HG02678 (cell line): ENCODE data around the gene LILRB4.
A peak's percentile ranks its signal among the peaks of the same experiment; 100 is the strongest.
"Not testable (repeated sequence)": the region's sequence is repeated elsewhere in the genome, so short reads cannot be mapped to it uniquely, and the experiment has no call there.

Experiments
- ATAC-seq: cut with Tn5 transposase; IDR thresholded peaks from one replicate; pipeline ENCODE4 v1.9.1; 2021; ENCODE audit warnings: mild to moderate bottlenecking, moderate library complexity; ENCODE audit not compliant: unreplicated experiment

Gene LILRB4

DNA sequence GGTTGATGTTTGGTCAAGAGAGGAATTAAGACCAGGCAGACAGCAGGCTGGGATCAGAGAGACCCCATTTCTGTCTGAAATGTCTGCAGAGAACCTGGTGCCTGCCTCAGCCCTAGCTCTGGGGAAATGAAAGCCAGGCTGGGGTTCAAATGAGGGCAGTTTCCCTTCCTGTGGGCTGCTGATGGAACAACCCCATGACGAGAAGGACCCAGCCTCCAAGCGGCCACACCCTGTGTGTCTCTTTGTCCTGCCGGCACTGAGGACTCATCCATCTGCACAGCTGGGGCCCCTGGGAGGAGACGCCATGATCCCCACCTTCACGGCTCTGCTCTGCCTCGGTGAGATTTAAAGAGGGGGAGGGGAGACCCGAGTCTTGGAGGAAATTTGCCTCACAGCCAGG, at the start of gene LILRB4:
TSS of gene LILRB4 (plus strand) at position 256 of the 400 bp plus-strand sequence. CDS start at position 305, 49 bp downstream.
- no peak for ATAC-seq

DNA sequence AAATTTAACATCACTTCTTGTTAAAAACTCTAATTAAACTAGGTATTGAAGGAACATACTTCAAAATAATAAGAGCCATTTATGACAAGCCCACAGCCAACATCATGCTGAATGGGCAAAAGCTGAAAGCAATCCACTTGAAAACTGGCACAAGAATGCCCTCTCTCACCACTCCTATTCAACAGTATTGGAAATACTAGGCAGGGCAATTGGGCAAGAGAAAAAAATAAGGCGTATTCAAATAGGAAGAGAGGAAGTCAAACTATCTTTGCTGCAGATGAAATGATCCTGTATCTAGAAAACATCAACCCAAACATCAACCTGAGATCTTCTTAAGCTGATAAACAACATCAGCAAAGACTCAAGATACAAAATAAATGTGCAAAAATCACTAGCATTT, 48.1 kb upstream of the LILRB4 start:
- ATAC-seq, result no peak

GRCh38 chr19:54616057-54616456, 46.7 kb upstream of the LILRB4 start:
- ATAC-seq, result peak; percentile 38

DNA sequence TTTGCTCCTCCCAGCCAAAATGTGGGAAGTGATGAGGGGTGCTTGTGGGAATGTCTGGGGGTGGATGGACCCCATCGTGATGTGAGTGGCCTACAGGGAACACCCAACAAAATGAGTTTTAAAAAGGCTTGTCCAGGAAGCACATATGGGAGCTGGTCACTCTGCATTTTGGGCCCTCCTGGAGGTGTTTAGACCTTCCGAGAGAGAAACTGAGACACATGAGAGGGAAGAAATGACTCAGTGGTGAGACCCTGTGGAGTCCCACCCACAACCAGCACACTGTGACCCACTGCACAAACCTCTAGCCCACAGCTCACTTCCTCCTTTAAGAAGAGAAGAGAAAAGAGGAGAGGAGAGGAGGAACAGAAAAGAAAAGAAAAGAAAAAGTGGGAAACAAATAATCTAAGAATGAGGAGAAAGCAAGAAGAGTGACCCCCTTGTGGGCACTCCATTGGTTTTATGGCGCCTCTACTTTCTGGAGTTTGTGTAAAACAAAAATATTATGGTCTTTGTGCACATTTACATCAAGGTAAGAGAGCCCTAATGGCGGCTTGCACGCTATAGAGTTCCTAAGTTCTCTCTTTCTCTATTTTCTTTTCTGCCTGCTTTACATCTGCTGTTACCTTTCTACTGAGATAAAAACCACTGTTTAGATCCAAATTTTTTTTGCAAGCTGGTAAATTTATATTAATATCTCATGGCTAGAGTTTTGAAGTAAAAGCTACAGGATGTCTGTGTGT, 45.8 kb upstream of the LILRB4 start:
- ATAC-seq, result peak; percentile 84

DNA sequence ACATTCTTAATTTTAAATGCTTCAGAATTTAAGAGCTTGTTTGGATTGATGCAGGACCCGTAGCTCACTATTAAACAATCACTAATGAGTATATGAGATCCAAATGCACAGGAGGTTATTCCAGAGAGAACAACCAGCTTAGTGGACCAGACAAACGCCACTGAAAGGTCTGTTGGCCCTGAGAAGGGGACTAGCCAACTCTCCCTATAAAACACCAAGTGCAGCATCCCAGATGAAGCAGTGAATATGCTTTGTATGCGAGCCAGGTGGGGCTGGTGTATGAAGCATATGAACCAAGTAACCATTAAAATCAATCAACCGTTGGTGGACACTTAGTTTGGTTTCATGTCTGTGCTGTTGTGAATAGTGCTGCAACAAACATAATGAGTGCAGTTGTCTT, 42.3 kb upstream of the LILRB4 start:
- no peak for ATAC-seq

DNA sequence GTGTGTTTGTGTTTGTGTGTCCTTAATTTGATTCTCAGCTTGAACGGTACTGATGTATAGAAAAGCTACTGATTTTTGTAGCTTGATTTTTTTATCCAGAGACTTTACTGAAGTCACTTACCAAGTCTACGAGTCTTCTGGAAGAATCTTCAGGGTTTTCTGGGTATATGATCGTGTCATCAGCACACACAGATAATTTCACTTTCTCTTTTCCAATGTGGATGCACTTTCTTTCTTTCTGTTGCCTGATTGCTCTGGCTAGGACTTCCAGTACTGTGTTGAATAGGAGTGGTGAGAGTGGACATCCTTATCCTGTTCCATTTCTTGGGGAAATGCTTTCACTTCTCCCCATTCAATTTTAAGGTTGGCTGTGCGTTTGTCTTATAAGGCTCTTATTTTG, 40.4 kb upstream of the LILRB4 start:
- ATAC-seq, result no peak

GRCh38 chr19:54624234-54624633, 38.6 kb upstream of the LILRB4 start:
- ATAC-seq, result not testable (repeated sequence)

DNA sequence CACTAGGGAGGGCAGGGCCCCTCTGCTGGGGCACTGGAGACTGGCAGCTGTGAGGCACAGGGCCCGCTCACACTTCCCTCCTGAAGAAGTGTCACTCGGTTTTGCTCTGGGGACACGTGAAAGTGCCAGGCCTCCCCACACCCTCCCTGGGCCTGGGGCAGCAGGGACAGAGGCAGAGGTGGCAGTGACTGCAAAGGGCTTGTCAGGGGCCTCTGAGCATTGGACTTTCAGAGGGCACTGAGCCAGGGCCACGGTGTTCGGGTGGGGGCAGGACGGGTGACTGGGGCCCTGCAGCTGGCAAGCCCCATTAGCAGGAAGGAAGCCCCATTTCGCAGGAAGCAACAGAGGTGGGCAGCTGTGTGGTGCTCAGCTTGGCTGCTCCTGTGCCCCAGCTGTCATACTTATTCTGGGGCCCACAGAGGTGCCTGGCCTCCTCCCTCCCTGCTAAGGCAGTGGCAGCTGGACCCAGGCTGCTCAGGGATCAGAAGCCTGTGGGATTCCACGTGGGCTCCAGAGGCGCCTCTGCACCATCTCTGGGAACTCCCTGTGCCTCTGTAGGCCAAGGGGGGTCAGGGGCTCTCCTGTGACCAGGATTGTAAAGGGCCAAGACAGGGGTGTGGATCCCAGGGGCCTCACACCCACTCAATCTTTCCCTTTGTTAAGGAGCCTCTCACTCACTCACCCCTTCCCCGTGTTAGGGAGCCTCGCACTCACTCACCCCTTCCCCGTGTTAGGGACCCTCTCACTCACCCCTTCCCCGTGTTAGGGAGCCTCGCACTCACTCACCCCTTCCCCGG, 37.7 kb upstream of the LILRB4 start:
- ATAC-seq, result not testable (repeated sequence)

DNA sequence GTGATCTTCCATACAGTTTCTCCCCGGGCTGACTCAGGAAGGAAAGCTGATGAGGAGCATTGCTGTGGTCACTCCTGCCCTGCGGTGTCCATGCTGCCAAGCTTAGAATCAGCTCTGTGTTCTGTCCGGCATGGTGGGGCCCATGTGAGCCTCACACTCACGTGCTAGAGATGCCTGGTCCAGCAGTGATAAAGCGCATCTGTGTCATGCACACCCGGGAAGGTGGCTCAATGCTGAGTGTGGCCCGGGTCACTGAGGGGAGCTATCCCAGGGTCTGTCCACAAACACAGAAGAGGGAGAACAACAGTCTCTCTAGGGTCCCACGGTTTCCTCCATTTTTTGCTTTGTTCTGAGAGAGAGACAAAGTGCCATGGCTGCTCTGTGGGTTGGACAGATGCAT, 36.0 kb upstream of the LILRB4 start:
- no peak for ATAC-seq

DNA sequence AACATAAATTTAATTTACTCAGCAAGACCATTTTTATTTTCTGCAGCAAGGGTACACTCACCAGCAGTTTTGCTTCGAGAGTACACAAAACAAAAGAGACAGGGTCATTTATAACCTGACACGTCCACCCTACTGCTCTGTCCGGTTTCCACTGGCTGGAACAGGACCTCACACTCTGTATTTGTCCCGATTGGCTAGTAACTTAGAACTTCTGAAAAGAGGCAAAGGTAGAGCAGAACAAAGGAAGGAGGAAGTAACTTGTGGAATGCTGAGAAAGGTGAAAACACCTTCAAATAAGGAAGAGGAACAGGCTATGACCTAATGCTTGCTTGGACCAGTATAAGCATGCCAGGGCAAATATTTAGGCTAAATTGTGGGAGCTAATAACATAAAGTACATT, 34.9 kb upstream of the LILRB4 start:
- ATAC-seq, result not testable (repeated sequence)

GRCh38 chr19:54630262-54630661, 32.5 kb upstream of the LILRB4 start, which contains the start of gene LILRB1:
TSS of gene LILRB1 (plus strand) at chr19:54630484. CDS start at chr19:54631074, 590 bp downstream.
- not testable (repeated sequence) for ATAC-seq

GRCh38 chr19:54630782-54631181, 32.0 kb upstream of the LILRB4 start:
- ATAC-seq, result no peak

- not testable (repeated sequence) for ATAC-seq
Observed at GRCh38 chr19:54631489-54632337, 31.1 kb upstream of the LILRB4 start.

GRCh38 chr19:54632517-54632916, 30.3 kb upstream of the LILRB4 start:
- ATAC-seq, result not testable (repeated sequence)

DNA sequence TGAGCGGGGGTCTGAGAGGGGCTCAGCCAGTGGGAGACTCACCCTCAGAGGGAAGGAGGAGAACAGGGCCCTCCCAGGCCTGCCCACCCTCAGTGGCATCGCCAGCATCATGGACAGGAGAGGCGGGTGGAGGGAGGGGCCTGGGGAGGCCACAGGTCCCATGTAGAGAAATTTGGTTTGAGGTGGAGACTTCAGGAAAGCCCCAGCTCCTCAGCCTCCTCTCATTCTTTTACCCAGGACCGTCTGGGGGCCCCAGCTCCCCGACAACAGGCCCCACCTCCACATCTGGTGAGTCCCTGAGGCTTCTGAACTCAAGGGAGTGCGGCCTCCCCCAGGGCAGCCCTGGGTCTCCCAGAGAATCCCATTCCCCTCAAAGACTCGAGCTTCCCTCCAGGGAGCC, 29.4 kb upstream of the LILRB4 start:
- ATAC-seq, result no peak

- not testable (repeated sequence) for ATAC-seq
Observed at GRCh38 chr19:54636081-54636480, 26.7 kb upstream of the LILRB4 start.

DNA sequence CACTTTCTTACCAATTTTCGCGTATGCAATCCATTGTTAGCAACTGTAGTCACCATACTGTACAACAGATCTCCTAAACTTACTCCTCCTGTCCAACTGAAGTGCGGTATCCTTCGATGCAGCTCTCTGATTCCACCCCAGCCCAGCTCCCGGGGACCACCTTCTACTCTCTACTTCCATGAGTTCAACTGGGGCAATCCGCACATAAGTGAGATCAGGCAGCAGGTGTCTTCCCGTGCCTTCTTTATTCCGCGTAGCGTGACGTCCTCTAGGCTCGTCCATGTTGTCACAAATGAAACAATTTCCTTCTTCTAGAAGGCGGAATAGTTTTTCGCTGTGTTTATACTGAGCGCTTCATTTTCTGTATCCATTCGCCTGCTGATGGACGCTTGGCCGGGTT, 24.1 kb upstream of the LILRB4 start:
- no peak for ATAC-seq

DNA sequence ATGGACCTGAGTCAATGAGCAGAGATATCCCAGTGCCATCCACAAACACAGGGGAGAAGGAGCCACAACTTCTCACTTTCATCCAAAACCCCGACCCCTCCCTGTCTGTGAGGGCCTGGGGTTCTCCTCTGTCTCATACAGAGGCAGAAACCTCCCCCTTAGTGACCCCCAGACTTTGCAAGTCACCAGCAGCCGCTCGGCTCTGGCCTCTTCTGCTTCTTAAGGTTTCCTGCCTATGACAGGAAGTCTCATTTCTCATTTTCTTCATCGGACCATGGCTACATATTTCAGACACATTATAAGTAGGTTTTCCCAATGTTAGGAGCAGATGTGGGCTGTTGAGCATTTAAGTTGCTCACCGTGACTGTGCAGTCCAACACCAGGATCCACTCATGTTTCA, 19.8 kb upstream of the LILRB4 start:
- ATAC-seq, result not testable (repeated sequence)

DNA sequence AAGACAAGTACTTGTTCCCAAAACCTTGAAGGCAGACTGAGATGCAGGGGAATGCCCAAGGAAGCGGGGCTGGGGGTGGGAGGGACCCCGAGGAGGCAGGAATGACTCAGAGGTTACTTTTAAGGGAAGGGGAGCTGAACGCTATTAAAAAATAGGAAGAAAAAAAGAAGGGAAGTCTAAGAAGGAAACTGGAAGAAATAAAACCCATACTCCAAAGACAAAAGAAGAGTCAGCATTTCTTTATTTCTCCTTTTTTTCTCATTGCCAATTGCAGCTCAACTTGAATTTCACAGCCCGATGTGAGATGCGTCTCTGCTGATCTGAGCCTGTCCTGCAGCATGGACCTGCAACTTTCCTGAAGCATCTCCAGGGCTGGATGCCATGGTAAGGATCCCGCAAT, 19.2 kb upstream of the LILRB4 start:
- not testable (repeated sequence) for ATAC-seq

GRCh38 chr19:54644056-54644455, 18.7 kb upstream of the LILRB4 start:
- ATAC-seq, result no peak

DNA sequence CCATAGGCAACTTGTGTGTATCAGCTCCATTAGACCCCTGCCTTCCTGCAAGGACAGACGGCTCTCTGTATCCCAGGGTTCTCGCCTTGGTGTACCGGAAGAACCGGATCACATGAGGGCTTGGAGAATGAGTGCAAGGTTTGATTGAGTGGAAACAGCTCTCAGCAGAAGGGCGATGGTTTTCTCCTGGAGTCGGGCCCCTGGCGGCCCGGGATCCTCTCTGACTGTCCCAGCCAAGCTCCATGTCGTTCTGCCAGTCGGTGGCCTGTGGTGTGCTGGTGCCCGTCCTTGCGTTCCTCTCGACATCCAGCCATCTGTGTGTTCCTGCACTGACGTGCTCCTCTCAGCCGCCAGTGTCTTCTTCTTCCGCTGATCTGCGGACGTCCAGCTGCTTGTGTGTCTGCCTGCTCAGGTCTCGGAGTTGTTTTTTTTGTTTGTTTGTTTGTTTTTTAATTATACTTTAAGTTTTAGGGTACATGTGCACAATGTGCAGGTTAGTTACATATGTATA, 16.4 kb upstream of the LILRB4 start:
- ATAC-seq, result no peak
